ENCODE results near the gene KCNQ5.

- TF ChIP-seq, protein P1, sequence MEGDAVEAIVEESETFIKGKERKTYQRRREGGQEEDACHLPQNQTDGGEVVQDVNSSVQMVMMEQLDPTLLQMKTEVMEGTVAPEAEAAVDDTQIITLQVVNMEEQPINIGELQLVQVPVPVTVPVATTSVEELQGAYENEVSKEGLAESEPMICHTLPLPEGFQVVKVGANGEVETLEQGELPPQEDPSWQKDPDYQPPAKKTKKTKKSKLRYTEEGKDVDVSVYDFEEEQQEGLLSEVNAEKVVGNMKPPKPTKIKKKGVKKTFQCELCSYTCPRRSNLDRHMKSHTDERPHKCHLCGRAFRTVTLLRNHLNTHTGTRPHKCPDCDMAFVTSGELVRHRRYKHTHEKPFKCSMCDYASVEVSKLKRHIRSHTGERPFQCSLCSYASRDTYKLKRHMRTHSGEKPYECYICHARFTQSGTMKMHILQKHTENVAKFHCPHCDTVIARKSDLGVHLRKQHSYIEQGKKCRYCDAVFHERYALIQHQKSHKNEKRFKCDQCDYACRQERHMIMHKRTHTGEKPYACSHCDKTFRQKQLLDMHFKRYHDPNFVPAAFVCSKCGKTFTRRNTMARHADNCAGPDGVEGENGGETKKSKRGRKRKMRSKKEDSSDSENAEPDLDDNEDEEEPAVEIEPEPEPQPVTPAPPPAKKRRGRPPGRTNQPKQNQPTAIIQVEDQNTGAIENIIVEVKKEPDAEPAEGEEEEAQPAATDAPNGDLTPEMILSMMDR (IDR thresholded peaks at IDR 0.05; ENCODE audit: low read length) = no peak
- TF ChIP-seq EZH2 (IDR thresholded peaks at IDR 0.05; ENCODE audit: borderline replicate concordance, low read length) = no peak
Observed at GRCh38 chr6:72757048-72757447, 135.2 kb downstream of the KCNQ5 start.
